B cell (primary cell): ENCODE measurements around the gene ZDHHC14.

Experiments
- EZH2 ChIP-seq: IDR thresholded peaks from 2 replicates; pipeline ENCODE4 v1.6.1; 2012; ENCODE audit warnings: borderline replicate concordance, low read depth, mild to moderate bottlenecking, moderate library complexity, low read length; ENCODE audit not compliant: insufficient read depth, poor library complexity, severe bottlenecking
- TF ChIP-seq, protein P1 (sequence below): fragments of 200-600 bp; IDR thresholded peaks from one replicate; pipeline ENCODE4 v1.8.0; 2022; ENCODE audit warnings: antibody characterized with exemption, mild to moderate bottlenecking

DNA sequence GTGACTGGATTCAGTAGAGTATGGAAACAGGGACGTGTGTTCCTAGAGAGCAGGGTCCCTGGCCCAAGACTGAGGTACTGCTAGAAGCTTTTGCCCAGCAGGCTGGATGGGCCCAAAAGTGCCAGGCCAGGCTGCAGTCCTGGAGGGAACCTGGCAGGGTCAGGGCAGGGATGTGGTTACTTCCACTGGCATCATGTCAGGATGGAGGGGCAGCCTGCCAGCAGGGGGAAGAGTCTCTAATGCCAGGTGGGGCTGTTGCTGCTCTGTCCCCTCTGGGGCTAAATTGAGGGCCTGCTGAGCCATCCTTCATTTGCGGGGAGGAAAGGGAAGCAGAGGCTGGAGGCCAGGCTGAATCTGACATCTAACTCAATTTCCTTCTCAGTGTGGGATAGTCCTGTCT is 17.2 kb downstream of the ZDHHC14 start:
- TF ChIP-seq, protein P1, sequence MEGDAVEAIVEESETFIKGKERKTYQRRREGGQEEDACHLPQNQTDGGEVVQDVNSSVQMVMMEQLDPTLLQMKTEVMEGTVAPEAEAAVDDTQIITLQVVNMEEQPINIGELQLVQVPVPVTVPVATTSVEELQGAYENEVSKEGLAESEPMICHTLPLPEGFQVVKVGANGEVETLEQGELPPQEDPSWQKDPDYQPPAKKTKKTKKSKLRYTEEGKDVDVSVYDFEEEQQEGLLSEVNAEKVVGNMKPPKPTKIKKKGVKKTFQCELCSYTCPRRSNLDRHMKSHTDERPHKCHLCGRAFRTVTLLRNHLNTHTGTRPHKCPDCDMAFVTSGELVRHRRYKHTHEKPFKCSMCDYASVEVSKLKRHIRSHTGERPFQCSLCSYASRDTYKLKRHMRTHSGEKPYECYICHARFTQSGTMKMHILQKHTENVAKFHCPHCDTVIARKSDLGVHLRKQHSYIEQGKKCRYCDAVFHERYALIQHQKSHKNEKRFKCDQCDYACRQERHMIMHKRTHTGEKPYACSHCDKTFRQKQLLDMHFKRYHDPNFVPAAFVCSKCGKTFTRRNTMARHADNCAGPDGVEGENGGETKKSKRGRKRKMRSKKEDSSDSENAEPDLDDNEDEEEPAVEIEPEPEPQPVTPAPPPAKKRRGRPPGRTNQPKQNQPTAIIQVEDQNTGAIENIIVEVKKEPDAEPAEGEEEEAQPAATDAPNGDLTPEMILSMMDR, result no peak
- no peak for TF ChIP-seq EZH2
